Upper lobe of right lung (tissue), 1 donor: ENCODE measurements around the gene OTUB2. TPM values are rescaled to one million over a fixed set of nuclear protein-coding genes. Genes with fewer than 3 reads are reported as not detected.

Experiments
- ATAC-seq: fragments of 200-7000 bp; cut with Tn5 transposase; one replicate; pipeline ENCODE4 v1.9.1; 2020; ENCODE audit warnings: mild to moderate bottlenecking, moderate library complexity
- DNase-seq: peaks from one replicate; pipeline ENCODE4 v3.0.0-alpha.2; 2020
- H3K27ac ChIP-seq: fragments of 200-600 bp; one replicate; pipeline ENCODE4 v1.8.0; 2022
- H3K27me3 ChIP-seq: fragments of 200-600 bp; one replicate; pipeline ENCODE4 v1.8.0; 2022; ENCODE audit warnings: mild to moderate bottlenecking
- H3K36me3 ChIP-seq: fragments of 200-600 bp; one replicate; pipeline ENCODE4 v1.8.0; 2022
- H3K4me1 ChIP-seq: fragments of 200-600 bp; one replicate; pipeline ENCODE4 v1.8.0; 2022
- H3K4me3 ChIP-seq: fragments of 200-600 bp; one replicate; pipeline ENCODE4 v1.8.0; 2022; ENCODE audit warnings: mild to moderate bottlenecking
- H3K9me3 ChIP-seq: fragments of 200-600 bp; one replicate; pipeline ENCODE4 v1.8.0; 2022
- intact Hi-C: fragments of 100-400 bp; cut with DNase I; formaldehyde crosslinking; loops from one replicate; pipeline ENCODE4 v1.11.0; 2022
- total RNA-seq: library from RNA; stranded (reverse); fragmentation: NEBNext Ultra II Directional; extraction: Animal tissue kit (Norgen Biotek cat#: 25700); gene quantifications from one replicate; pipeline ENCODE4 v1.2.1, GENCODE V29; 2021
- TF ChIP-seq, protein P1 (sequence below): fragments of 200-600 bp; IDR thresholded peaks from one replicate; pipeline ENCODE4 v1.8.0; 2022; ENCODE audit warnings: antibody characterized with exemption
- donor health status: DM: no; HTN: yes; CAD: no; lungs with severe emphysema.

OTUB2 gene
- total RNA-seq, 1 donor from 2014 or later = 1.0 TPM

DNA sequence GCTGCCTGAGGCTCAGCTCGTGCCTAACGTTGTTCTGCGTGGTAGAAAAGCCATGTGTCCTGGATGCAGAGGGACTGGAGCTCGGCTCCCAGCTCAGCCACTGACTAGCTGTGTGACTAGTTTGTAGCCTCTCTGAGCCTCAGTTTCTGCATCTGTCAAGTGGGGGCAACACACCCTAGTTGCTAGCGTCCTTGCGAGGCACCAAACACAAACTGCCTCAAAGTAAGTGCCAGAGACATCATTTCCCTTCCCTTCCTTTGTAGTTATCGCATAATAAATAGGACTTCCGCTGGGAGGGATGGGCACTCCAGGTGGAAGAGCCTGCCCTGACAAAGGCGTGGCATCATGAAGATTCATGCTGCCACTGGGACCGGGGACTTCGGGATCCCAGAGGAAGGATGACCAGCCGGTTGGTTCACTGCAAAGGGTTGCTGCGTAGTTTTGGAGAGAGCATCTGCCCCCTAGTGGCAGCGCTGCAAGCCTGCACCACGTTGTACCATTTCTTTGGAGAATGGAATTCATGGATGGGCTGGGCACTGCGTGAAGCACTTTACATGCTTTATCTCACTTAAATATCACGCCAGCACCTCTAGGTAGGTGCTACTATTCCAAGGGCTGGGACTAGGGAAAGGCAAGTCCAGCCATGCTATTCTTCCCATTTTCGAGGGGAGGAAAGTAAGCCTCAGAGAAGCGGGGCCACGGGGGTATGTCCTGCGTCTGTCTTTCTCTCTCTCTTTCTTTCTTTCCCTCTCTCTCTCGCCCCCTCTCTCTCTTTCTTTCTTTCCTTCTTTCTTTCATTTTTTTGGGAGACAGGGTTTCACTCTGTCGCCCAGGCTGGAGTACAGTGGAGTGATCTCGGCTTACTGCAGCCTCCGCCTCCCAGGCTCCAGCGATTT, 24.4 kb upstream of the OTUB2 start:
- TF ChIP-seq, protein P1, sequence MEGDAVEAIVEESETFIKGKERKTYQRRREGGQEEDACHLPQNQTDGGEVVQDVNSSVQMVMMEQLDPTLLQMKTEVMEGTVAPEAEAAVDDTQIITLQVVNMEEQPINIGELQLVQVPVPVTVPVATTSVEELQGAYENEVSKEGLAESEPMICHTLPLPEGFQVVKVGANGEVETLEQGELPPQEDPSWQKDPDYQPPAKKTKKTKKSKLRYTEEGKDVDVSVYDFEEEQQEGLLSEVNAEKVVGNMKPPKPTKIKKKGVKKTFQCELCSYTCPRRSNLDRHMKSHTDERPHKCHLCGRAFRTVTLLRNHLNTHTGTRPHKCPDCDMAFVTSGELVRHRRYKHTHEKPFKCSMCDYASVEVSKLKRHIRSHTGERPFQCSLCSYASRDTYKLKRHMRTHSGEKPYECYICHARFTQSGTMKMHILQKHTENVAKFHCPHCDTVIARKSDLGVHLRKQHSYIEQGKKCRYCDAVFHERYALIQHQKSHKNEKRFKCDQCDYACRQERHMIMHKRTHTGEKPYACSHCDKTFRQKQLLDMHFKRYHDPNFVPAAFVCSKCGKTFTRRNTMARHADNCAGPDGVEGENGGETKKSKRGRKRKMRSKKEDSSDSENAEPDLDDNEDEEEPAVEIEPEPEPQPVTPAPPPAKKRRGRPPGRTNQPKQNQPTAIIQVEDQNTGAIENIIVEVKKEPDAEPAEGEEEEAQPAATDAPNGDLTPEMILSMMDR = peak; percentile 97
- H3K9me3 ChIP-seq = no peaks in the 10 kb centered on the region
- intact Hi-C loops = no loop called here
- no peaks in the 10 kb centered on the region for H3K4me1 ChIP-seq
- H3K4me3 ChIP-seq = no peak overlapping the region
- ATAC-seq (peak; percentile 91), DNase-seq (peak; percentile 73)
- no peaks in the 10 kb centered on the region for H3K36me3 ChIP-seq
- no peak overlapping the region for H3K27ac ChIP-seq
- H3K27me3 ChIP-seq = no peaks in the 10 kb centered on the region

GRCh38 chr14:94003397-94003796, 22.7 kb upstream of the OTUB2 start:
- Histone ChIP-seq H3K4me3 (no peak overlapping the region), H3K27me3 (no peaks in the 10 kb centered on the region), H3K4me1 (no peaks in the 10 kb centered on the region), H3K9me3 (no peaks in the 10 kb centered on the region), H3K27ac (no peak overlapping the region), H3K36me3 (no peaks in the 10 kb centered on the region)
- DNase-seq (no peak), ATAC-seq (no peak)
- TF ChIP-seq, protein P1 = no peak
- intact Hi-C loops = no loop called here

GRCh38 chr14:94004015-94004414, 22.1 kb upstream of the OTUB2 start:
- no peak for ATAC-seq
- intact Hi-C loops = no loop called here
- H3K9me3 ChIP-seq = no peaks in the 10 kb centered on the region

GRCh38 chr14:94005324-94006073, 20.6 kb upstream of the OTUB2 start:
- Histone ChIP-seq H3K4me3 (no peak overlapping the region), H3K27me3 (no peaks in the 10 kb centered on the region), H3K4me1 (no peaks in the 10 kb centered on the region), H3K9me3 (no peaks in the 10 kb centered on the region), H3K27ac (no peak overlapping the region), H3K36me3 (no peaks in the 10 kb centered on the region)
- ATAC-seq (no peak), DNase-seq (no peak)
- intact Hi-C loops = no loop called here
- TF ChIP-seq, protein P1 = peak; percentile 36

More at GRCh38 chr14:94004015-94004414, 22.1 kb upstream of the OTUB2 start:
- DNase-seq = no peak
- TF ChIP-seq, protein P1 = no peak
- Histone ChIP-seq H3K27ac (no peak overlapping the region), H3K27me3 (no peaks in the 10 kb centered on the region), H3K4me1 (no peaks in the 10 kb centered on the region), H3K36me3 (no peaks in the 10 kb centered on the region), H3K4me3 (no peak overlapping the region)

DNA sequence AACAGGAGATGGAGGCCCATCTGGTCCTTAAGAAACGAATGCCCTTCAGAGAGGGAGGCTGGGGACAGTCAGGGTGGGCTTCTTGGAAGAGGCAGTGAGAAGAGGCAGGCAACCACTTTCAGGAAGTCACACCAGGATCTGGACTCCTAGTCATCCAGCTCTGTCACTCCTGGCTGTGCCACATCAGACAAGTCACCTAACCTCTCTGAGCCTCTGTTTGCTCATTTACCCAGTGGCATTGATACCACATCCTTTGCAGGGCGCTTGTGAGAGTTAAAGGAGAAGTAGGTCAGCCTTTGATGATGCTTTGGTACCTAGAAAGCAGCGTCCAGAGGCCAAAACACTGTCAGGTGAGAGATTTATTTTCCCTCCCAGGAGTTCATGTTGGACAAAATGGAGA, 17.9 kb upstream of the OTUB2 start:
- Histone ChIP-seq H3K4me1 (no peaks in the 10 kb centered on the region), H3K27ac (no peak overlapping the region), H3K4me3 (no peak overlapping the region), H3K27me3 (no peaks in the 10 kb centered on the region), H3K36me3 (no peaks in the 10 kb centered on the region), H3K9me3 (no peaks in the 10 kb centered on the region)
- intact Hi-C loops = no loop called here
- TF ChIP-seq, protein P1 = no peak
- DNase-seq = no peak
- ATAC-seq = no peak
